ENCODE measurements around the gene DYSF. TPM values are rescaled to one million over a fixed set of nuclear protein-coding genes. Genes with fewer than 3 reads are reported as not detected.

DYSF gene
- total RNA-seq, 4 donors from 2014 or later = 3.7 to 18.7 (median 10.6) TPM

DNA sequence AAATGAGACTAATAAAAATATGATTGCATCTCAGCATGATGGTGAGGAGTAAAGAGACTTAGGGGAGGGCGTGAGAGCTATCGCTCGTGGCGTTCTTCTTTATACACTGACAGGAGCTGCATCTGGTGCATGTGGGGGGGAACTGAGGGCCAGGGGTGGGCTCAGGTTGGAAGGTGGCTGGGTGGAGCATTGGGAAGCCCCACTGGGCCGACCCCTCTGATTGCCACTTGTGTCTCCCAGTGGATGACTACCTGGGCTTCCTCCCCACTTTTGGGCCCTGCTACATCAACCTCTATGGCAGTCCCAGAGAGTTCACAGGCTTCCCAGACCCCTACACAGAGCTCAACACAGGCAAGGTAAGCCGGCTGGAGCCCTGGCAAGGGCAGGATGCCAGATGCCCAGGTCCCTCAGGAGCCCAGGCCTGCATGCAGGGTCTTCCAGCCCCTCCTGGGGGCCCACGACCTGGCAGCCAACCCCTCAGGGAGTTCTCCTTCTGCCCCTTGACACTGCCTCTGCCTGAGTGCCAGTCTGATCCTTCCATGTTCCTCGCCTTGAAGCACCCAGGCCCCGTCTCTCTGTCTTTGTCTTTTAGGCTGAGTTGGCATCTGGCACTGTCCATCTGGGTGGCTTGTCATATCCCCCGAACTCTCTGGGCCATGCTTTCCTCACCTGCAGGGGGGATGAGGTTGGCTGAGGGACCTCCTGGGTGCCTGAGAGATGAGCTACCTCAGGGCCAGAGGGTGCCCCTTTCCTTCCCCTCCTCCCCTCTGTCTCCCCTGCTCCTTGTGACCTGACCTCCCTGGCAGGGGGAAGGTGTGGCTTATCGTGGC lies 97.7 kb downstream of the DYSF start:
- Histone ChIP-seq H3K27ac (no peak overlapping the region), H3K36me3 (no peaks in the 10 kb centered on the region), H3K9me3 (no peaks in the 10 kb centered on the region), H3K4me1 (peaks cover 0 to 1% (median 0%) of the 10 kb centered on the region in 4 donors), H3K27me3 (peaks cover 6% of the 10 kb centered on the region), H3K4me3 (no peak overlapping the region)
- TF ChIP-seq EP300 (IDR thresholded peaks at IDR 0.05; ENCODE audit: low read depth) (no peak), POLR2AphosphoS5 (IDR thresholded peaks at IDR 0.05) (no peak), POLR2A (IDR thresholded peaks at IDR 0.05) (no peak)
- TF ChIP-seq, protein P1, sequence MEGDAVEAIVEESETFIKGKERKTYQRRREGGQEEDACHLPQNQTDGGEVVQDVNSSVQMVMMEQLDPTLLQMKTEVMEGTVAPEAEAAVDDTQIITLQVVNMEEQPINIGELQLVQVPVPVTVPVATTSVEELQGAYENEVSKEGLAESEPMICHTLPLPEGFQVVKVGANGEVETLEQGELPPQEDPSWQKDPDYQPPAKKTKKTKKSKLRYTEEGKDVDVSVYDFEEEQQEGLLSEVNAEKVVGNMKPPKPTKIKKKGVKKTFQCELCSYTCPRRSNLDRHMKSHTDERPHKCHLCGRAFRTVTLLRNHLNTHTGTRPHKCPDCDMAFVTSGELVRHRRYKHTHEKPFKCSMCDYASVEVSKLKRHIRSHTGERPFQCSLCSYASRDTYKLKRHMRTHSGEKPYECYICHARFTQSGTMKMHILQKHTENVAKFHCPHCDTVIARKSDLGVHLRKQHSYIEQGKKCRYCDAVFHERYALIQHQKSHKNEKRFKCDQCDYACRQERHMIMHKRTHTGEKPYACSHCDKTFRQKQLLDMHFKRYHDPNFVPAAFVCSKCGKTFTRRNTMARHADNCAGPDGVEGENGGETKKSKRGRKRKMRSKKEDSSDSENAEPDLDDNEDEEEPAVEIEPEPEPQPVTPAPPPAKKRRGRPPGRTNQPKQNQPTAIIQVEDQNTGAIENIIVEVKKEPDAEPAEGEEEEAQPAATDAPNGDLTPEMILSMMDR (IDR thresholded peaks at IDR 0.05) = no peak
- WGBS, 2 donors (ENCODE audit: low coverage in 1 of 2) = 89 to 94% methylated on average over 4 to 10 of the region's 11 CpGs
- no peak for DNase-seq
- in situ Hi-C loops (cut with MboI; ENCODE audit: low pct_ligation_motif_present in 1 of 4, low pct_unique_long_range_greater_than_20kb in 1 of 4, low sequenced_read_pairs in 3 of 4) = loop anchor here in 2 of 4 donors (10.0 to 25.0 kb wide), 4 partner anchors 586 to 1186 kb away; partner anchors contain the start of gene CYP26B1 (in 1 of the 2)
- intact Hi-C loops (cut with DNase I; ENCODE audit: low total_unique reads) = loop anchor here (10.0 kb wide), 1 partner anchor 444 kb away; no protein-coding TSS in a partner anchor

DNA sequence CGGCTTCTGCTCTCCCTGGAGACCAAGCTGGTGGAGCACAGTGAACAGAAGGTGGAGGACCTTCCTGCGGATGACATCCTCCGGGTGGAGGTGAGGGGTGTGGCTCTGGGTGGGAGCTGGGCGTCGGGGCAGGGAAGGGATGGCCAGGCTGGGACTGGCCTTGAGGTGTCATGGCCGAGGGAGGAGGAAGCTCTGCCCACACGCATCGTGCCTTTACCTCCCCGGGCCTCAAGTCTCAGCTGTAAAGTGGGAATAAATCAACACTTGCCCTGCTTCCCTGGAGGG lies 98.2 kb downstream of the DYSF start:
- no peak for DNase-seq

DNA sequence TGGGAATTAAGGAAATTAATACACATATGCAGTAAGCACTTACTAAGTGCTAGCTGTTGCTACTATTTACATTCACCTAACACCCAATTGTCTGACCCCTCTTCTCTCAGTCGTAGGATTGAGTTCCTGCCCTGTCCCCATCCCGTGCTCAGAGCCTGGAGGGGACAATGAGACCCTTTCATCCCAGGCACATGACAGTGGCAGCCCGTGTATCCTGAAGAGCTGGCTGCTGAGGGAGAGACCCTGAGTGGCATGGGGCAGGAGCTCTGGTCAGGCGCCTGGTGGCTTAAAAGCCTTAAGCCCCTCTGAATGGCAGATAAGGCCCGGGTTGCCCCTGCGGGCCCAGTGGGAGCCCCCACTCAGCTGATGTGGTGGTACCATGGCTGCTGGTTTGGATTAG lies 99.0 kb downstream of the DYSF start:
- TF ChIP-seq, protein P1 (IDR thresholded peaks at IDR 0.05) = no peak
- TF ChIP-seq EP300 (IDR thresholded peaks at IDR 0.05; ENCODE audit: low read depth) = no peak
- no peak for TF ChIP-seq POLR2AphosphoS5 (IDR thresholded peaks at IDR 0.05)
- TF ChIP-seq POLR2A (IDR thresholded peaks at IDR 0.05) = no peak
- no peak overlapping the region for H3K4me3 ChIP-seq
- H3K36me3 ChIP-seq = no peaks in the 10 kb centered on the region
- H3K27me3 ChIP-seq = no peaks in the 10 kb centered on the region
- H3K27ac ChIP-seq = no peak overlapping the region
- H3K9me3 ChIP-seq = no peaks in the 10 kb centered on the region
- H3K4me1 ChIP-seq = no peaks in the 10 kb centered on the region
- intact Hi-C loops (cut with DNase I; ENCODE audit: low total_unique reads) (loop anchor here (10.0 kb wide), 1 partner anchor 442 kb away; no protein-coding TSS in a partner anchor), in situ Hi-C loops (cut with MboI; ENCODE audit: low pct_ligation_motif_present in 1 of 4, low pct_unique_long_range_greater_than_20kb in 1 of 4, low sequenced_read_pairs in 3 of 4) (loop anchor here in 2 of 4 donors (10.0 to 25.0 kb wide), 4 partner anchors 585 to 1185 kb away; partner anchors contain the start of gene CYP26B1 (in 1 of the 2))
- no peak for DNase-seq
- 81% methylated on average over 6 of the region's 6 CpGs; no CpG with 5 or more reads in 1 of the 2 donors for WGBS, 2 donors (ENCODE audit: low coverage in 1 of 2)

More for the DNA sequence above, 98.2 kb downstream of the DYSF start:
- Histone ChIP-seq H3K9me3 (no peaks in the 10 kb centered on the region), H3K36me3 (no peaks in the 10 kb centered on the region), H3K27me3 (peaks cover 3% of the 10 kb centered on the region), H3K4me3 (no peak overlapping the region), H3K27ac (no peak overlapping the region), H3K4me1 (no peaks in the 10 kb centered on the region)
- WGBS, 2 donors (ENCODE audit: low coverage in 1 of 2) = 85% methylated on average over 9 of the region's 9 CpGs; no CpG with 5 or more reads in 1 of the 2 donors
- TF ChIP-seq EP300 (IDR thresholded peaks at IDR 0.05; ENCODE audit: low read depth) = no peak
- no peak for TF ChIP-seq POLR2AphosphoS5 (IDR thresholded peaks at IDR 0.05)
- TF ChIP-seq POLR2A (IDR thresholded peaks at IDR 0.05) = no peak
- TF ChIP-seq, protein P1 (IDR thresholded peaks at IDR 0.05) = no peak
- in situ Hi-C loops (cut with MboI; ENCODE audit: low pct_ligation_motif_present in 1 of 4, low pct_unique_long_range_greater_than_20kb in 1 of 4, low sequenced_read_pairs in 3 of 4) (loop anchor here in 2 of 4 donors (10.0 to 25.0 kb wide), 4 partner anchors 586 to 1186 kb away; partner anchors contain the start of gene CYP26B1 (in 1 of the 2)), intact Hi-C loops (cut with DNase I; ENCODE audit: low total_unique reads) (loop anchor here (10.0 kb wide), 1 partner anchor 443 kb away; no protein-coding TSS in a partner anchor)

DNA sequence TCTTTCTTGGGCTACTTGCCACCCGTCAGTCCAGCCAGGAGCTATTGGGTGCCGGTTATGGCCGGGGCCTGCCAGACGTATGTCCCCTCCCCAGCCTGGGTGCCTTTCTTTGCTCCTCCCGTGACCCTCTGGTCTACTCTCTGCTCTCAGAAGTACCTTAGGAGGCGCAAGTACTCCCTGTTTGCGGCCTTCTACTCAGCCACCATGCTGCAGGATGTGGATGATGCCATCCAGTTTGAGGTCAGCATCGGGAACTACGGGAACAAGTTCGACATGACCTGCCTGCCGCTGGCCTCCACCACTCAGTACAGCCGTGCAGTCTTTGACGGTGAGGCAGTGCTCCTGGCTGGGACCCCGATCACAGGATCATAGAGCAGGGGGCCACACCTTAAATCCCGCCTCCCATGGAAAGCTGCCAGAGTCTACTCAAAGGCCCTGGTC lies 99.5 kb downstream of the DYSF start:
- Histone ChIP-seq H3K27ac (no peak overlapping the region), H3K9me3 (no peaks in the 10 kb centered on the region), H3K27me3 (no peaks in the 10 kb centered on the region), H3K4me1 (no peaks in the 10 kb centered on the region), H3K4me3 (no peak overlapping the region), H3K36me3 (no peaks in the 10 kb centered on the region)
- intact Hi-C loops (cut with DNase I; ENCODE audit: low total_unique reads) = loop anchor here (10.0 kb wide), 1 partner anchor 442 kb away; no protein-coding TSS in a partner anchor
- in situ Hi-C loops (cut with MboI; ENCODE audit: low pct_ligation_motif_present in 1 of 4, low pct_unique_long_range_greater_than_20kb in 1 of 4, low sequenced_read_pairs in 3 of 4) = loop anchor here in 2 of 4 donors (10.0 to 25.0 kb wide), 4 partner anchors 584 to 1184 kb away; partner anchors contain the start of gene CYP26B1 (in 1 of the 2)
- DNase-seq = no peak
- WGBS, 2 donors (ENCODE audit: low coverage in 1 of 2) = 92% methylated on average over 15 of the region's 15 CpGs; no CpG with 5 or more reads in 1 of the 2 donors
- no peak for TF ChIP-seq POLR2AphosphoS5 (IDR thresholded peaks at IDR 0.05)
- no peak for TF ChIP-seq EP300 (IDR thresholded peaks at IDR 0.05; ENCODE audit: low read depth)
- TF ChIP-seq, protein P1 (IDR thresholded peaks at IDR 0.05) = no peak
- TF ChIP-seq POLR2A (IDR thresholded peaks at IDR 0.05) = no peak

Data from transverse colon (tissue), 4 donors.